HL-60/S4 (cell line): ENCODE measurements around the gene FAM149A.

Source experiments
- in situ Hi-C: fragments of 300-500 bp; cut with MboI; formaldehyde crosslinking; loops from 2 replicates; pipeline ENCODE4 v1.14.3; 2022; ENCODE audit warnings: low sequenced_read_pairs

The FAM149A gene

GRCh38 chr4:186200516-186200915 lies 96.0 kb downstream of the FAM149A start:
- in situ Hi-C loops, result no loop called here

DNA sequence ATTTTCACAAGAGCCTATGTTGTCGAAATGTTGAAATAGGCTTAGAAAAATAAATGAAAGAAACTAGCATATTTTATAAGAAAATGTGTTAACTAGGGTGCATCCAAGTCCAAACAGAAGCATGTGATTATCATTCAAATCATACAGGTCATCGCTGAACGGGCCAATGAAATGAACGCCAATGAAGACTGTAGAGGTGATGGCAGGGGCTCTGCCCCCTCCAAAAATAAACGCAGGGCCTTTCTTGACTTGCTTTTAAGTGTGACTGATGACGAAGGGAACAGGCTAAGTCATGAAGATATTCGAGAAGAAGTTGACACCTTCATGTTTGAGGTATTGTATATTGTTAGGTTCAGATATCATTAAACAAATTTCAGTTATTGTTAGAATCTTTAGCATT lies 96.5 kb downstream of the FAM149A start:
- in situ Hi-C loops, result no loop called here

- in situ Hi-C loops, result no loop called here
These were observed 97.2 kb downstream of the FAM149A start for GRCh38 chr4:186201535-186202230.

DNA sequence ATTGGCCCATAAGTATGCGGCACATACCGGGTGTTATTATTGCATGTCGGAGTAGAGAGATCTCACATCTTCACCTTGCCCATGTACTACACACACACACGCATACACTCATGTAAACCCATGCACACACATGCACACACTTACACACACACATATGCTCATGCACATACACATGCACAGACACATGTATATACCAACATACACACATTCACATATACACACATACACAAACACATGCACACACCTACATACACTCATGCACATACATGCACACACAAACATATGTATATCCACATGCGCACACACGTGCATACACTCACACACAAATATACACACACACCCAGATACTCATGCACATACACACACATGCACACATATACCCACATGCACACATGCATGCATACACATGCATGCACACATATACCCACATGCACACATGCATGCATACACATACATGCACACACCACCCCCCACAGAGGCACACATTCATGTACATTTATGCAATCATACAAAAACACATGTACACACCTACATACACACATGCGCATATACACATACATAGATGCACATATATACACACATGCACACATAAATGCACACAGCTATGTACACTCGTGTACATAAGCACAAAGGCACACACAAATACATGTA lies 98.1 kb downstream of the FAM149A start:
- in situ Hi-C loops, result no loop called here

DNA sequence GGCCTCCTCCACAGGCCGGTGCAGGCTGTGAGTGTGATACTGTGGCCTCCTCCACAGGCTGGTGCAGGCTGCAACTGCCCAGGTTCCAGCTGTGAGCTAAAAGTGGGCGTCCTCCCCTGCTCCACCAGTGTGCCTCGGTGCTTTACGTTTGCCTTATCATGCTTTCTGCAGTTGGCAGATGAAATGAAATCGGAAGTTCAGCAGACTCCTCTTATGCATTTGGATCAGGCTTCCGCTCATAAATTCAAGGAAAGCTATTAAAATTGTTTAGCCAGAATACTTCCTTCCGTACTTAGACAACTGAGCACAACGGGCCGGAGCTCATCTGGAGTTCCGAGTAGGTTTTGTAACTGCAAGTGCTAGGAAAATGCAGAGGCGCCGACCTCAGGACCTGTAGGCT lies 98.9 kb downstream of the FAM149A start:
- in situ Hi-C loops, result no loop called here

GRCh38 chr4:186204103-186204559 lies 99.6 kb downstream of the FAM149A start:
- in situ Hi-C loops, result no loop called here

DNA sequence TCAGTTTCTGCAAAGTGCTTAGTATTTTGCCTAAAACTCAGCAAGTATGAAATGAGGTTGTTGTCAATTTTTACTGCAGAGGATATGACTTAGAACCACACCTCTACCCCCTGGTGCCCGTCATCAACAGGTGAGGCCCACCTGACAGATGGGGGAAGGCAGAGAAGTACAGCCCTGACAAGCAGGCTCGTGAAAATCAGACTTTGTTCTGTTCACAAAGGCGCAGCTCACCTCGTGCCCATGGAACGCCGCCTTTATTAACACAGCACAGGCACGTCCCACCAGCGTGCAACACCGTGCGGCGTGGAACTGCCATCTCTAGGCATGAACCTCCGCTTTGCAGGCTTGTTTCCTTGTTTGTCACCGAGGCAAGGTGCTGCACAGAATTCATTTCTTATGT lies 100.2 kb downstream of the FAM149A start:
- in situ Hi-C loops, result no loop called here

- in situ Hi-C loops, result no loop called here
These were observed 100.7 kb downstream of the FAM149A start for GRCh38 chr4:186205156-186205555.

DNA sequence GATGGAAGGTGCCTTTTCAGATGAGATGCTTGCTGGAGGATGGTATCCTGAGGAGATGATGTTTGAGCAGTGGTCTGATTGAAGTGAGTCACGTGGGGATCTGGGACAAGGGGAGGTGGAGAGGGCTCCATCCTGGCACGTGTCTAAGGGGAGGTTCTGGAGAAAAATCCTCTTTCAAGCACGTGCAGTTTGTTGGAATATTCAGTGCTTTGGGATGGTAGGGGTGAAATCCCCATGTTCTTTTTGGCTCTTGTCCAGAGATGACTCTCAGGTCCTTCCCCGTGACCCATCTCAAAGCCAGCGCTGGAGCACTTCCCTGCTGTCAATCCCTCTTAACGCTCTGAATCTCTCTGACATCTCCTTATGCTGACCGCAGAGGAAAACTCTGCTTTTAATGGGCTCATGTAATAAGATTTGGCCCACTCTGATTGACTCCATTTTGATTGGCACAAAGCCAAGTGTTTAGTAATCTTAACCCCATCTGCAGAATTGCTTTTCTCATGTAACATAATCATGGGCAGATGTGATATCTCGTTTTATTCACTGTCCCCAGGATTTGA lies 112.0 kb downstream of the FAM149A start:
- in situ Hi-C loops, result no loop called here

DNA sequence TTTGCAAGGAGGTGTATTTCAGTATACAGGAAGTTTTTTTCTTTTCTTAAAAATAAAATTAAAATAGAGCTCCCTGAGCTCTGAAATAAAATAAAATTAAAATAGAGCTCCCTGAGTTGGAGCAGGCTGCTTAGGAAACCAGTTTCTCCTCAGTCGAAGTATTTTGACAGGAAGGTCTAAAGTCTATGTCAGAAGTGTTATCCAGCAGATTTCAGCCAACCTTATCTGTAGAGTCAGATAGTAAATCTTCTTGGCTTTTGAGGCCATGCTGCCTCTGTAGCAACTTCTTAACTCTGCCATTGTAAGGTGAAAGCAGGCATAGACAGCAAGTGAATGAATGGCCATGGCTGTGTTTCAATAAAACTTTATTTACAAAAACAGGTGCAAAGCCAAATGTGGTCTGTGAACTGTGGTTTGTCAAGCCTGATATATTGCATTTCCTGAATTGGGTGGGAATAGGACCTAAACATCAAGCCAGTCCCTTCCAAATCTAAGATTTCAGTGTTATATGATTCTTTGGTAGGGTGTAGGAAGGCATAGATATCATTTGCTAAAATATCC lies 113.3 kb downstream of the FAM149A start:
- in situ Hi-C loops, result no loop called here

- in situ Hi-C loops, result no loop called here
These were observed 117.1 kb downstream of the FAM149A start for GRCh38 chr4:186221624-186222023.
